ENCODE measurements around the gene TBC1D30.

The TBC1D30 gene

DNA sequence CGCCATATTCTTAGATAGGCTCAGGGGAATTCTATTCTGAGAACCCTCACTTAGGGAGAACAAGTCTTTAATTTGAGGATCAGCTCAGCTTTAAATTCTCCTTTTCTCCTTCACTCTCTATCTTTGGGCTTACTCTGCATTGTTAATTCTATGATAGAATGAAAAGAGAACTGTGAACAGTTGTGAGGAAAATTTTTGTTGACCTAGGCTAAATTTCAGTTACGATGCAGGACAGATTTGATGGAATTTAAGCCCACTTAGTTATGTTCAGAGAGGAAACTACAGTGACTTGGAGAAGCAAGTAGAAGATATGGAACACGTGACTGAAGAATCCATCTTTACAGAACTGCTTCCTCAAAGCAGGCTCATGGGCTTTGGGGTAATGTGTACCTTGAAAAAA is 82.7 kb downstream of the TBC1D30 start:
- no peak for TF ChIP-seq CTCF (IDR thresholded peaks at IDR 0.05; ENCODE audit: insufficient read depth, low read depth, low read length, missing control alignments)
- no peak overlapping the region for H3K4me3 ChIP-seq (ENCODE audit: low read depth, low read length)
- no peak for DNase-seq (ENCODE audit: low read depth)

DNA sequence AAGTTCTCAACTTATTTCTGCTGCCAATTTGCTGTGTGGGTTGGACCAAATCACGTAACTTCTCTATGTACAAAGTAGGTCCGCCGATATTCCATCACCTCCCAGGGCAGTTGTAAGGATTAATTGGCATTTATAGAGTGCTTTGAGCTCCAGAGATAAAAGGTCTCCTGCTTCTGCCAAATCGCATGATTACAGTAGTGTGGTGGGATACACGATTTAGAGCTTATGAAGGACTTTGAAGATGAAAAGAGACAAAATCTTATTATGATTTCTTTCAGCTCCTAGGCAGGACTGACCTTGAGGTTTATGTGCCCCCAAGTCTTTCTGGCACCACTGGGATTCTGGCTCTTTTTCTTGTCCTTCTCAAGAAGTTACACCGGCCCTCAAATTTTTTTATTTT is 84.7 kb downstream of the TBC1D30 start:
- TF ChIP-seq CTCF (IDR thresholded peaks at IDR 0.05; ENCODE audit: insufficient read depth, low read depth, low read length, missing control alignments), result no peak
- DNase-seq (ENCODE audit: low read depth), result no peak
- no peak overlapping the region for H3K4me3 ChIP-seq (ENCODE audit: low read depth, low read length)

GRCh38 chr12:64911081-64911480 is 86.6 kb downstream of the TBC1D30 start:
- no peak for TF ChIP-seq CTCF (IDR thresholded peaks at IDR 0.05; ENCODE audit: insufficient read depth, low read depth, low read length, missing control alignments)
- H3K4me3 ChIP-seq (ENCODE audit: low read depth, low read length), result no peak overlapping the region

DNA sequence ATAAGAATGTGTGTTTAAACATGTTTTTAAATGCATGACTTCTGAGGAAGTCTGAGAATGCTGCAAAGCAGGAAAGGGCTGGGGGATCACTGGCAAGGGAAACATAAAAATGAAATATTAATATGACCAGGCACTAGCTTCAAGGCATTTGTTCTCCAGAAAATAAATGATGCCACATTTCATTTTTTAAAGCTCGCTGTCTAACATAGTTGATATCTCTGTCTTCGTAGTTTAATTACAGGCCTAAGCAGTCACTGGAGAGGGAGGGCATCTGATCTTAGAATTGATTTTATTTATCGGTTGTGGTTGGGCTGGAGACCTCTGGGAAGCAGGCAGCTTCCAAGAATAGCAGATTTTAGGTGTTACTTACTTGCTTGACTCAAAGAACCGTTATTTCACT is 87.5 kb downstream of the TBC1D30 start:
- TF ChIP-seq CTCF (IDR thresholded peaks at IDR 0.05; ENCODE audit: insufficient read depth, low read depth, low read length, missing control alignments), result no peak
- DNase-seq (ENCODE audit: low read depth), result no peak
- H3K4me3 ChIP-seq (ENCODE audit: low read depth, low read length), result no peak overlapping the region

More at GRCh38 chr12:64911081-64911480, 86.6 kb downstream of the TBC1D30 start:
- no peak for DNase-seq (ENCODE audit: low read depth)

GRCh38 chr12:64912516-64913255 is 88.2 kb downstream of the TBC1D30 start:
- no peak for DNase-seq (ENCODE audit: low read depth)
- no peak overlapping the region for H3K4me3 ChIP-seq (ENCODE audit: low read depth, low read length)
- no peak for TF ChIP-seq CTCF (IDR thresholded peaks at IDR 0.05; ENCODE audit: insufficient read depth, low read depth, low read length, missing control alignments)

- TF ChIP-seq CTCF (IDR thresholded peaks at IDR 0.05; ENCODE audit: insufficient read depth, low read depth, low read length, missing control alignments), result no peak
- no peak overlapping the region for H3K4me3 ChIP-seq (ENCODE audit: low read depth, low read length)
- no peak for DNase-seq (ENCODE audit: low read depth)
Observed at GRCh38 chr12:64915242-64915641, 90.8 kb downstream of the TBC1D30 start.

All from GM12865 (cell line).